Islet of Langerhans (tissue), 1 donor: ENCODE data around the gene TAS1R3.
A peak's percentile ranks its signal among the peaks of the same experiment; 100 is the strongest.

Experiments
- FAIRE-seq: peaks from one replicate; lab custom pipeline; 2011; peaks lifted over from hg19 to GRCh38; lab: Jason Lieb, UNC

TAS1R3 gene

DNA sequence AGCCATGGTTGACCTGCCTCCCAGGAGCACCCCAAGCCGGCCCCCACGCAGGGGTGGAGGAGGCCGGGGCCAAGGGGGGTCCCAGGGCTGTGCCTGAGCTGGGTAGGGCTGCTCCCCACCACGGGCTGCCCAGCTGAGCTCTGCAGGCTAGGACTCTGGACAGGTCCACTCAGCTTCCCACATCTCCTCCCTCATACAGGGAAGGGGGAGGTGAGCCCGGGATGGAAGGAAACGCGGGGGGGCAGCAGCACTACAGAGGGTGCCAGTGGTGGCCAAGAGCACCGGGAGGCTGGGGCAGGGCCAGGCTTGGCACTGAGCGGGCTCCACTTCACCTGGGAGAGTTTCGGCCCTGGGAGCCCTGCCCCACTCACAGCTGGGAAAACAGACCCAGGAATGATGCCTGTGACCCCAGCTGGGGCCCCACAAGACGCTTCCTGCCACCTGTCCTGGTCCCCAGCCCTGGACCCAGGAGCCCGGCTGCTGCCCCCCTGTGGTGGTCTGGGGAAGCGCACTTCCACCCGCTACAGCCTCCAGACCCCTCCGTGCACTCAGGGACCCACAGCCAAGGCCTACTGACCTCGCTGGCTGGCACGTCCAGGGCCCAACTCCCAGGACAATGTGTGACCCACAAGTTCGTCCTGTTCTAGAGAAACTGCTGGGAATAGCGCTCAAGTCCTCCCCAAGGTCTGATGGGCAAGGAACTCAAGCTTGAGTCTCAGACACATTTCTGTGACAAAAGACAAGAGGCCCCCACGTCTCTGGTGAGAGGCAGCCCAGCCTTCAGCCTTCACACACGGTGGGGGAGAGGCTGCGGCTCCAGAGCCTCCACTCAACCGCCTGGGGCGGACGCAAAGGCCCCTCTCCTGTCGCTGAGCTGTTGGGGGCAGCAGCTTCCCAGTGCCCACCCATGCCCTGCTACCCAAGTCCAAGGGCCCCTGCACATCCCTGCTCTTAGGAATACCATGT is 40.9 kb downstream of the TAS1R3 start:
- FAIRE-seq: no peak

DNA sequence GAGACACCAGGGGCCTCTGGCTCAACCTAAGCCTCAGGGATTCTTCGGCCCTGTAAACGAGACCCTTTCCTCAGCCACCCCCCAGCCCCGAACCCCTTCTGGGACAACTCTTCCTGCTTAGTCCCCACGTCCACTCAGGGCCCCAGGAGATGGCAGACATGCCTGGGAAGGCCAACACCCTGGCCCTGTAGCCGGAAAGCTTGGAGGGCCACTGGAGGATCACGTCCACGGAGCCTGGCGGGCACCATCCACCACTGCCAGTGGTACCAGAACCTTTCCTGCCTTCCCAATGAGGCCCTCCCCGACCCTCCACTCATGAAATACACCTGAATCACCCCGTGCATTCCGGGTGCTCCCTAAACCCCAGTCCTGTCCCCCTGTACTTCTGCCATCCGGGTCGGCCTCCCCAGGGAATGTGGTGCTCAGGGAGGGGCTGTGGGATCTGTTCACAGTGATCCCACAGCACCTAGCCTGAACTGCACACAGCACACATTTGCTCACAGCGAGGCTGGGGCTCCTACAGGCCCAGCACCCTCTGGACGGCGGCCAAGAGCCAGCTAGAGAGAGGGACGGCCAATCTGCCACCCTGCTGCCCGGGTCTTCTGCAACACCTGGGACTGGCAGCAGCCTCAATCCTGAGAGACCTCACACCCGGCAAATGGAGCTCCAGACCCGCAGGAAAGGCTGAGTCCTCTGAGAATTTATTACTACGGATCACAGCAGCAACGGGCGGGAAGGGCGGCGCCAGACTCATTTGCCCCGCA is 42.2 kb downstream of the TAS1R3 start:
- no peak for FAIRE-seq

DNA sequence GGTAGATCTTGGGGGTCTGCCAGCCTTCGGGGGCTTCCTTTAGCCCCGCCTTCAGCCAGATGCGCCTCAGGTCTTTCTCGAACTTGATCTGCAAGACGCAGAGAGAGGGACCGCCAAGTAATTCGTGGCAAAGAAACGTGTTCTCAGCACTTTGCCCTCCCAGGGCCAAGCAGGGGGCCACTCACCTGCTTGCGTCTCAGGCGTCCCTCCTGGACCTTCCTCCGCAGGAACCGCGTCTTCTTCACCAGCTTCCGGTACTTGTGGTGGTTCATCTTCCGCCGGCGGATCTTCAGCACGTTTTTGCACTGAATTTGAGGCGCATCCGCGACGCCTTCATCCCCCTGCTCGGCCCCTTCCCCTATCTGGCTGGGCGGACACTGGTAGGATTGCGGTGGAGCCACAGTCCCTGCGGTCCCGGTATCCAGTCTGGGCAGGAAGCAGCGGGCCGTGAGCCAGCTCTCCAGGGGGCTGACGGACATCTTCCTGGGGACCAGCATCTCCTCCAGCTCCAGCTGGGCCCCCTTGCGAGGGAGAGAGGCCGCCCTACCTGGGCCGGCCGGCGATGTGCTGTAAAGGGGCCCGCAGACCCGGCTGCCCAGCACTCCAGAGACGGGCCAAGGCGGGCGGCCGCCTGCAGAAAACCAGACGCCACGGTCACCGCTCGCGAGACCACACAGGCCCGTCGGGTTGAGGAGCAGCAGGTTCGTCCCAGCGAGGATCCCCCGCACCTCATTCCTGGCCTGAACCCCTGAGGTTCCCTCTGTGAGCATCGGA is 42.9 kb downstream of the TAS1R3 start:
- FAIRE-seq: no peak

DNA sequence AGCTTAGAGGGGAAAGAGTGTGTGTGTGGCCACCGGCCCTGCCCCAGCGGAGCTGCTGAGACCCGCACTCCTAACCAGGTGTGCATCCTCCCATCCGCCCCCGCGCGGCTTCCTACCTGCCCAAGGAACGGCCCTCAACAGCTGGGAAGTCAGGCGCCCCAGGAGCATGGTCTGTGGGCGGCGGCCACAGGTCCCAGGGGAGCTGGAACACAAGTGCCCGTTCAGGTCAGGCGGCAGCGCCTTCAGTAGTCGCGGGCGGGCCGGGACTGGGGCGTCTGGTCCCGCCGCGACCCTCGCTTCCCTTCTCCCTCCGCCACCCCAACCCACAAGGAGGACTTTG is 43.5 kb downstream of the TAS1R3 start:
- FAIRE-seq: no peak

DNA sequence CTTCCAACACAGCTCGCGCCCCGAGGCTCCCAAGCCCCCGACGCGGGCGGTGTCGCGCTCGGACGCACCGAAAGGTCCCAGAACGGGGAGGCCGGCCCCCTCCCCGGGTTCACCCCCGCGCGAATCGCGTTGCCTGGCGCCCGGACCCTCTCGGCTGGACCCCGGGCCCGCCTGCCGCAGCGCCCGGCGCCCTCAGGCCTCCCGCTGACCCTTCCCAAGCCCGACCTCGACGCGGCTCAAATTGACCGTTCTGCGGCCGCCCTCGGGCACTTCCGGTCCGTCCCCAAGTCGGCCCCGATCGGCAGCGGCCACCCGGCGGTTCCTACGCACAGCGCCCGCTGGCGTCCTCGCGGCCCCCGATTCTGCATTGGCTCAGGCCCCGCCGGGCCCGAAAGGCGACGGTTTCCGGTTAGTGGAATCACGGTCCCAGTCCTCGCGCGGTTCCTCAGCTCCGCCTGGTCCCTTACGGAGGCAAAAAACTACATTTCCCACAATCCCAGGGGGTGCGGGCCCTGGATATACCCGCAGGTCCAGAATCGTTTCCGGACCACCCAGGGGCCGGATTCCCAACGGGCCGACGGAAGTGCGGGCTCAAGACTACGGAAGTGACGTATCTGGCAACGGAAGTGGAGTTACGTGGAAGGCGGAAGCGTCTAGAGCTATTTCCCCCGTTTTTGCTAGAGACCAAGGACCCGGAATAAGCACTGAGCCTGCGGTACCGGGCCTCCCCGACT is 44.0 kb downstream of the TAS1R3 start, which contains the start of gene AURKAIP1:
TSS of gene AURKAIP1 (minus strand) at position 279 of the 734 bp plus-strand sequence. CDS start 451 bp downstream, outside the sequence.
- peak; percentile 98 for FAIRE-seq

DNA sequence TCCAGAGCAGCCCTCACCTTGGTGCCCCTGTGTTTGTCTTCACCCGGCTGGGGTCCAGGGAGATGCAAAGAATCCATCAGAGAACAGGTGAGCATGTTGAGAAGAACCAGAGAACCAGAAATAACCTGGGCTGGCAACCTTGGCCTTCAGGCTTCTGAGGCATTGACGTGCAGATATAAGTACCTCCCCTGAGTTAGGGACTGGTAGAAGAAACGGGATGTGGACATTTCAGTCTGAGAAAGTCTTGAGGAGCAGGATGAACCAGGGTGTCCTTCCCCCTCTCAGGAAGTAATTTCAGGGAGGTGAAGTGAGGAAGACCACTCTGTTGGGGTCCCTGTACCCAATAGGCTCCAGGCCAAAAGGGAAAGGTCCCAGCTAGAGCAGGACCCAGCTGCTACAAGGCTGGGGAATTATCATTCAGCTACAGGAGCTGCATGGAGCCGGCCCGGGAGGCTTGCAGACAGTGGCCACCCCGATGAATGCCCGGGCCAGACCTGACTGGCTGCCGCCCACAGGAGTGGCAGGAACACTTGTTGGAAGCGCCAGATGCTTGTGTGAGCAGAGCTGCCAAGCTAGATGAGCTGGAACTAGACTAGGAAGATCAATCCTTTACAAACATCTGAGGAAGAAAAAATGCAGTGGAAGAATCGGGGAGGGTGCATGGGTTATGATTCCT is 45.6 kb downstream of the TAS1R3 start:
- FAIRE-seq: no peak

DNA sequence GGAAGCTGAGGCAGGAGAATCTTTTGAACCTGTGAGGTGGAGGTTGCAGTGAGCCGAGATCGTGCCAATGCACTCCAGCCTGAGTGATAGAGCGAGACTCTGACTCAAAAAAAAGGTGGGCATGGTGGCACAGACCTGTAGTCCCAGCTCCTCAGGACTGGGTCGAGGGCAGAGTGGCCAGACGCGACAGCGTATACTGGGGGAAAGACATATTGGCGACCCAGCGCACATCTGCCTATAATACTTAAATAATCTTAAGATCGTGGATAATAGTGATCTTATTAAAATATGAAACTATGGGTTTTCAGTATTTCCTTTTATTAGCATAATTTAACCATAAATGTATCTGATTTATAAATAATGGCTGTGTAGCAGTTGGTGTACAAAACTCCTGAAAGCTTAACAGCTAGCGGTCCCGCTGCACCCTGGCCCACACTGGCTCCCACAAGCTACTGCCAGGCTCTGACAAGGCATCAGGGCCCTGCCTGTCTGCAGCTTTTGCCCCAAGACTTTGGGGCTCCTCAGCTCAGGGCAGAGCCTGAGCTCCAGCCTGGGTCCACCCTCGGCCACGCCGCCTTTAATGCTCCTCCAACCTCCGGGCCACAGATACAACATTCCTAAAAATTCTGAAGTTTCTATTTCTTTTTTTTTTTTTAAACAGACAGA is 46.6 kb downstream of the TAS1R3 start:
- FAIRE-seq: no peak

DNA sequence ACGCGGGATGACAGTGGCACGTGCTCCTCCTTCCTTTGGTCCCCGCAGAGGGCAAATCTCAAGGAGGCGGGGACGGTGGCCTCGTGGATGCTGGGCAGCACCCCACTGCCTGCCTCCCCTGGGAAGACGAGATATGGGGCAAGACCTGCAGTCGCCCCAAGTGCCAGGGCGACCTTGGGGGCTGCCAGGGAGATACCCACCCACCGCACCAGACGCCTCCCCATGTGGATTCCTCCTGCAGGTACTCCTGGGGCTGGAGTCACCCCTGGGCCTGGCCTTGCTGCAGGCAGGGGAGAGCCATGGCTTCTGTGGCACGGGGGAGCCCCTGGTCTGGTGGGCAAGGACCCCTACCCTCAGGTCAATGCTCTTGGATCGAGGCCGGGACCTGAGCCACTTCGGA is 49.8 kb downstream of the TAS1R3 start:
- no peak for FAIRE-seq

DNA sequence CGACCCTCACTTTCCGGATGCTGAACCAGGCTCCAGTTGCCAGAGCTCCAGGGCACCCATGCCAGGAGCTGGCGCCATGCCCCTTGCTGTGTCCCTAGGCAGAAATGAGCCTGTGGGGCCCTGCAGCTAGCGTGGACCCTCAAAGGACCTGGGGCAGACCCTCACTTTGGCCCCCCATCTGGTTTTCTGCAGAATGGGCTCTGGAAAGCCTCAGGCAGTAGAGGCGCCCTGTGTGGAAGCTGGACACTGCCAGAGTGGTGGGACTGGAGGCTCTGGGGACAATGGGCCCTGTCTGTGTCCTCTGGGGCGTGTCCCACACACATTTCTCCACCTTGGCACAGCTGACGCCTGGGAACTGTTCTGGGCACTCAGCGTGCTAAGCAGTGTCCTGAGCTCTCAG is 50.2 kb downstream of the TAS1R3 start:
- no peak for FAIRE-seq
